ENCODE results near the gene PEX14.
A peak's percentile ranks its signal among the peaks of the same experiment; 100 is the strongest.

PEX14 gene

GRCh38 chr1:10490286-10490970 is 15.7 kb downstream of the PEX14 start:
- Histone ChIP-seq H3K36me3 (ENCODE audit: control insufficient read depth, insufficient read depth, low read length) (no peaks in the 10 kb centered on the region), H2AFZ (no peak overlapping the region), H3K9ac (no peak overlapping the region), H3K9me3 (ENCODE audit: control insufficient read depth, low read length) (no peaks in the 10 kb centered on the region), H3K79me2 (peaks cover 7% of the 10 kb centered on the region), H3K4me3 (ENCODE audit: low read depth, low read length) (no peak overlapping the region), H3K27me3 (ENCODE audit: control insufficient read depth, insufficient read depth, low read length) (no peaks in the 10 kb centered on the region), H3K27ac (no peak overlapping the region), H3K4me1 (peaks cover 5% of the 10 kb centered on the region), H3K4me2 (ENCODE audit: low read length) (no peak overlapping the region)
- no peak for TF ChIP-seq CTCF (IDR thresholded peaks at IDR 0.05)

- Histone ChIP-seq H3K36me3 (ENCODE audit: control insufficient read depth, insufficient read depth, low read length) (no peaks in the 10 kb centered on the region), H3K4me1 (peaks cover 5% of the 10 kb centered on the region), H3K4me3 (ENCODE audit: low read depth, low read length) (no peak overlapping the region), H3K9ac (no peak overlapping the region), H3K4me2 (ENCODE audit: low read length) (no peak overlapping the region), H3K79me2 (peaks cover 13% of the 10 kb centered on the region), H3K27ac (no peak overlapping the region), H3K9me3 (ENCODE audit: control insufficient read depth, low read length) (no peaks in the 10 kb centered on the region), H2AFZ (no peak overlapping the region), H3K27me3 (ENCODE audit: control insufficient read depth, insufficient read depth, low read length) (no peaks in the 10 kb centered on the region)
- TF ChIP-seq CTCF (IDR thresholded peaks at IDR 0.05) = no peak
These were observed 19.6 kb downstream of the PEX14 start for GRCh38 chr1:10494418-10494753.

- H3K9me3 ChIP-seq (ENCODE audit: control insufficient read depth, low read length) = no peaks in the 10 kb centered on the region
- H3K4me1 ChIP-seq = peaks cover 5% of the 10 kb centered on the region
- peak overlapping the region; percentile 43 for H3K4me2 ChIP-seq (ENCODE audit: low read length)
- no peak overlapping the region for H3K9ac ChIP-seq
- peak; percentile 72 for TF ChIP-seq CTCF (IDR thresholded peaks at IDR 0.05)
- no peak overlapping the region for H3K27ac ChIP-seq
- H3K4me3 ChIP-seq (ENCODE audit: low read depth, low read length) = peak overlapping the region; percentile 18
- no peak overlapping the region for H2AFZ ChIP-seq
- peaks cover 10% of the 10 kb centered on the region for H3K79me2 ChIP-seq
- H3K27me3 ChIP-seq (ENCODE audit: control insufficient read depth, insufficient read depth, low read length) = no peaks in the 10 kb centered on the region
- no peaks in the 10 kb centered on the region for H3K36me3 ChIP-seq (ENCODE audit: control insufficient read depth, insufficient read depth, low read length)
These were observed 20.2 kb downstream of the PEX14 start for GRCh38 chr1:10494754-10495474.

- peaks cover 5% of the 10 kb centered on the region for H3K4me1 ChIP-seq
- no peak overlapping the region for H3K4me2 ChIP-seq (ENCODE audit: low read length)
- TF ChIP-seq CTCF (IDR thresholded peaks at IDR 0.05) = no peak
- peaks cover 8% of the 10 kb centered on the region for H3K79me2 ChIP-seq
- no peaks in the 10 kb centered on the region for H3K9me3 ChIP-seq (ENCODE audit: control insufficient read depth, low read length)
- no peak overlapping the region for H3K27ac ChIP-seq
- H3K4me3 ChIP-seq (ENCODE audit: low read depth, low read length) = no peak overlapping the region
- no peaks in the 10 kb centered on the region for H3K27me3 ChIP-seq (ENCODE audit: control insufficient read depth, insufficient read depth, low read length)
- no peak overlapping the region for H2AFZ ChIP-seq
- H3K36me3 ChIP-seq (ENCODE audit: control insufficient read depth, insufficient read depth, low read length) = no peaks in the 10 kb centered on the region
- H3K9ac ChIP-seq = no peak overlapping the region
These were observed 20.7 kb downstream of the PEX14 start for GRCh38 chr1:10495475-10495817.

GRCh38 chr1:10495952-10496351 is 21.2 kb downstream of the PEX14 start:
- H2AFZ ChIP-seq = no peak overlapping the region
- no peak overlapping the region for H3K4me2 ChIP-seq (ENCODE audit: low read length)
- no peaks in the 10 kb centered on the region for H3K27me3 ChIP-seq (ENCODE audit: control insufficient read depth, insufficient read depth, low read length)
- no peak overlapping the region for H3K9ac ChIP-seq
- H3K4me3 ChIP-seq (ENCODE audit: low read depth, low read length) = no peak overlapping the region
- peaks cover 8% of the 10 kb centered on the region for H3K79me2 ChIP-seq
- peaks cover 5% of the 10 kb centered on the region for H3K4me1 ChIP-seq
- no peak for TF ChIP-seq CTCF (IDR thresholded peaks at IDR 0.05)
- no peak overlapping the region for H3K27ac ChIP-seq
- H3K9me3 ChIP-seq (ENCODE audit: control insufficient read depth, low read length) = no peaks in the 10 kb centered on the region
- H3K36me3 ChIP-seq (ENCODE audit: control insufficient read depth, insufficient read depth, low read length) = no peaks in the 10 kb centered on the region
